WTC11 (cell line): Measurements from ENCODE around the gene HUS1.

Experiments
- TEAD4 ChIP-seq: sonication (generic); formaldehyde crosslinking; IDR thresholded peaks from 2 replicates; pipeline ENCODE4 v1.8.0; 2022; ENCODE audit warnings: mild to moderate bottlenecking, missing genetic modification reagents
- ZNF263 ChIP-seq: sonication (generic); formaldehyde crosslinking; IDR thresholded peaks from 2 replicates; pipeline ENCODE4 v1.8.1; 2022; ENCODE audit warnings: low read depth, mild to moderate bottlenecking, moderate library complexity, missing genetic modification reagents
- ZNF423 ChIP-seq: fragments of 250-450 bp; sonication (Bioruptor Pico); IDR thresholded peaks from 2 replicates; pipeline ENCODE4 v2.1.2; 2022; ENCODE audit warnings: mild to moderate bottlenecking, moderate library complexity
- TF ChIP-seq, protein P1 (sequence below): sonication (generic); formaldehyde crosslinking; IDR thresholded peaks from 2 replicates; pipeline ENCODE4 v1.8.1; 2023; ENCODE audit warnings: mild to moderate bottlenecking, missing genetic modification reagents, borderline replicate concordance
- TF ChIP-seq, protein P2 (sequence below): fragments of 200-600 bp; IDR thresholded peaks from 2 replicates; pipeline ENCODE4 v1.8.0; 2022; ENCODE audit warnings: antibody characterized with exemption
- TF ChIP-seq, protein P3 (sequence below): fragments of 250-450 bp; sonication (Bioruptor Pico); IDR thresholded peaks from 2 replicates; pipeline ENCODE4 v2.1.2; 2022; ENCODE audit warnings: mild to moderate bottlenecking, moderate library complexity

DNA sequence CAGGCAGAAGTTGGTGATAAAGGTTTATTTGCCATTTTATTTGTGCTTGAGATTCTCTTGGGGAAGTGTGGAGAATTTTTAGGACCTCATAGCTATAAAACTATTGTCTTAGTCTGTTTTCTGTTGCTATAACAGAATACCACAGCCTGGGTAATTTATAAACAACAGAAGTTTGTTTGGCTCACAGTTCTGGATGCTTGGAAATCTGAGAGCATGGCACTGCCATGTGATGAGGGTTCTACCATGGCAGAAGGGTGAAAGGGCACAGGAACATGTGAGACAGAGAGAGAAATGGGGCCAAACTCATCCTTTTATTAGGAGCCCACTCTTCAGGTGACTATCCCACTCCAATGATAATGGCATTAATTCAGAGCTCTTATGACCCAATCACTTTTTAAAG, 37.2 kb upstream of the HUS1 start:
- TF ChIP-seq TEAD4 (CRISPR knock-in tag): no peak
- TF ChIP-seq, protein P1, sequence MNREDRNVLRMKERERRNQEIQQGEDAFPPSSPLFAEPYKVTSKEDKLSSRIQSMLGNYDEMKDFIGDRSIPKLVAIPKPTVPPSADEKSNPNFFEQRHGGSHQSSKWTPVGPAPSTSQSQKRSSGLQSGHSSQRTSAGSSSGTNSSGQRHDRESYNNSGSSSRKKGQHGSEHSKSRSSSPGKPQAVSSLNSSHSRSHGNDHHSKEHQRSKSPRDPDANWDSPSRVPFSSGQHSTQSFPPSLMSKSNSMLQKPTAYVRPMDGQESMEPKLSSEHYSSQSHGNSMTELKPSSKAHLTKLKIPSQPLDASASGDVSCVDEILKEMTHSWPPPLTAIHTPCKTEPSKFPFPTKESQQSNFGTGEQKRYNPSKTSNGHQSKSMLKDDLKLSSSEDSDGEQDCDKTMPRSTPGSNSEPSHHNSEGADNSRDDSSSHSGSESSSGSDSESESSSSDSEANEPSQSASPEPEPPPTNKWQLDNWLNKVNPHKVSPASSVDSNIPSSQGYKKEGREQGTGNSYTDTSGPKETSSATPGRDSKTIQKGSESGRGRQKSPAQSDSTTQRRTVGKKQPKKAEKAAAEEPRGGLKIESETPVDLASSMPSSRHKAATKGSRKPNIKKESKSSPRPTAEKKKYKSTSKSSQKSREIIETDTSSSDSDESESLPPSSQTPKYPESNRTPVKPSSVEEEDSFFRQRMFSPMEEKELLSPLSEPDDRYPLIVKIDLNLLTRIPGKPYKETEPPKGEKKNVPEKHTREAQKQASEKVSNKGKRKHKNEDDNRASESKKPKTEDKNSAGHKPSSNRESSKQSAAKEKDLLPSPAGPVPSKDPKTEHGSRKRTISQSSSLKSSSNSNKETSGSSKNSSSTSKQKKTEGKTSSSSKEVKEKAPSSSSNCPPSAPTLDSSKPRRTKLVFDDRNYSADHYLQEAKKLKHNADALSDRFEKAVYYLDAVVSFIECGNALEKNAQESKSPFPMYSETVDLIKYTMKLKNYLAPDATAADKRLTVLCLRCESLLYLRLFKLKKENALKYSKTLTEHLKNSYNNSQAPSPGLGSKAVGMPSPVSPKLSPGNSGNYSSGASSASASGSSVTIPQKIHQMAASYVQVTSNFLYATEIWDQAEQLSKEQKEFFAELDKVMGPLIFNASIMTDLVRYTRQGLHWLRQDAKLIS (CRISPR knock-in tag): no peak
- TF ChIP-seq, protein P2, sequence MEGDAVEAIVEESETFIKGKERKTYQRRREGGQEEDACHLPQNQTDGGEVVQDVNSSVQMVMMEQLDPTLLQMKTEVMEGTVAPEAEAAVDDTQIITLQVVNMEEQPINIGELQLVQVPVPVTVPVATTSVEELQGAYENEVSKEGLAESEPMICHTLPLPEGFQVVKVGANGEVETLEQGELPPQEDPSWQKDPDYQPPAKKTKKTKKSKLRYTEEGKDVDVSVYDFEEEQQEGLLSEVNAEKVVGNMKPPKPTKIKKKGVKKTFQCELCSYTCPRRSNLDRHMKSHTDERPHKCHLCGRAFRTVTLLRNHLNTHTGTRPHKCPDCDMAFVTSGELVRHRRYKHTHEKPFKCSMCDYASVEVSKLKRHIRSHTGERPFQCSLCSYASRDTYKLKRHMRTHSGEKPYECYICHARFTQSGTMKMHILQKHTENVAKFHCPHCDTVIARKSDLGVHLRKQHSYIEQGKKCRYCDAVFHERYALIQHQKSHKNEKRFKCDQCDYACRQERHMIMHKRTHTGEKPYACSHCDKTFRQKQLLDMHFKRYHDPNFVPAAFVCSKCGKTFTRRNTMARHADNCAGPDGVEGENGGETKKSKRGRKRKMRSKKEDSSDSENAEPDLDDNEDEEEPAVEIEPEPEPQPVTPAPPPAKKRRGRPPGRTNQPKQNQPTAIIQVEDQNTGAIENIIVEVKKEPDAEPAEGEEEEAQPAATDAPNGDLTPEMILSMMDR: no peak
- TF ChIP-seq, protein P3, sequence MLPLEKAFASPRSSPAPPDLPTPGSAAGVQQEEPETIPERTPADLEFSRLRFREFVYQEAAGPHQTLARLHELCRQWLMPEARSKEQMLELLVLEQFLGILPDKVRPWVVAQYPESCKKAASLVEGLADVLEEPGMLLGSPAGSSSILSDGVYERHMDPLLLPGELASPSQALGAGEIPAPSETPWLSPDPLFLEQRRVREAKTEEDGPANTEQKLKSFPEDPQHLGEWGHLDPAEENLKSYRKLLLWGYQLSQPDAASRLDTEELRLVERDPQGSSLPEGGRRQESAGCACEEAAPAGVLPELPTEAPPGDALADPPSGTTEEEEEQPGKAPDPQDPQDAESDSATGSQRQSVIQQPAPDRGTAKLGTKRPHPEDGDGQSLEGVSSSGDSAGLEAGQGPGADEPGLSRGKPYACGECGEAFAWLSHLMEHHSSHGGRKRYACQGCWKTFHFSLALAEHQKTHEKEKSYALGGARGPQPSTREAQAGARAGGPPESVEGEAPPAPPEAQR (CRISPR knock-in tag): no peak
- no peak for TF ChIP-seq ZNF263 (CRISPR knock-in tag)
- TF ChIP-seq ZNF423: no peak
